H9 (cell line): ENCODE measurements around the gene TMIE. TPM values are rescaled to one million over a fixed set of nuclear protein-coding genes. Genes with fewer than 3 reads are reported as not detected.

ENCODE experiments used
- DNase-seq: peaks from one replicate; pipeline ENCODE4 v3.0.0-alpha.2; 2017
- H2AFZ ChIP-seq: one replicate; pipeline ENCODE4 v1.6.1; 2013; ENCODE audit warnings: mild to moderate bottlenecking, low read length, control low read depth, moderate library complexity
- H2AK5ac ChIP-seq: 2 replicates; pipeline ENCODE4 v1.6.1; 2013; ENCODE audit warnings: low read length, control low read depth, mixed read lengths; ENCODE audit not compliant: insufficient read length
- H2BK120ac ChIP-seq: one replicate; pipeline ENCODE4 v1.6.1; 2013; ENCODE audit warnings: low read depth, mild to moderate bottlenecking, low read length, control low read depth, inconsistent platforms; ENCODE audit not compliant: poor library complexity, severe bottlenecking
- H2BK12ac ChIP-seq: 2 replicates; pipeline ENCODE4 v1.6.1; 2013; ENCODE audit warnings: low read length, control low read depth, mixed read lengths, low read depth; ENCODE audit not compliant: insufficient read length
- H2BK15ac ChIP-seq: 2 replicates; pipeline ENCODE4 v1.6.1; 2013; ENCODE audit warnings: low read depth, low read length, control low read depth
- H2BK20ac ChIP-seq: one replicate; pipeline ENCODE4 v1.6.1; 2013; ENCODE audit warnings: low read depth, mild to moderate bottlenecking, low read length, control low read depth, inconsistent platforms; ENCODE audit not compliant: poor library complexity, severe bottlenecking
- H2BK5ac ChIP-seq: 2 replicates; pipeline ENCODE4 v1.6.1; 2013; ENCODE audit warnings: low read length, control low read depth, mixed read lengths; ENCODE audit not compliant: insufficient read length
- H3K14ac ChIP-seq: 2 replicates; pipeline ENCODE4 v1.6.1; 2013; ENCODE audit warnings: low read length, control low read depth; ENCODE audit not compliant: insufficient read depth
- H3K18ac ChIP-seq: 2 replicates; pipeline ENCODE4 v1.6.1; 2013; ENCODE audit warnings: low read depth, mild to moderate bottlenecking, mixed read lengths, low read length, control low read depth; ENCODE audit not compliant: insufficient read length
- H3K23ac ChIP-seq: 2 replicates; pipeline ENCODE4 v1.6.1; 2013; ENCODE audit warnings: low read length, control low read depth, mixed read lengths, low read depth; ENCODE audit not compliant: insufficient read length
- H3K23me2 ChIP-seq: 2 replicates; pipeline ENCODE4 v1.6.1; 2013; ENCODE audit warnings: low read depth, mild to moderate bottlenecking, mixed read lengths, low read length, control low read depth; ENCODE audit not compliant: insufficient read length, poor library complexity, severe bottlenecking
- H3K27ac ChIP-seq: 2 replicates; pipeline ENCODE4 v1.5.1; 2013; ENCODE audit warnings: low read length, control low read depth, mixed read lengths, low read depth; ENCODE audit not compliant: insufficient read length
- H3K27me3 ChIP-seq: 2 replicates; pipeline ENCODE4 v1.6.1; 2013; ENCODE audit warnings: low read length, control low read depth, inconsistent platforms; ENCODE audit not compliant: insufficient read depth
- H3K4ac ChIP-seq: 2 replicates; pipeline ENCODE4 v1.6.1; 2013; ENCODE audit warnings: low read depth, mild to moderate bottlenecking, control low read depth, inconsistent platforms, low read length, moderate library complexity
- H3K4me1 ChIP-seq: 2 replicates; pipeline ENCODE4 v1.6.1; 2013; ENCODE audit warnings: low read length, control low read depth, inconsistent platforms; ENCODE audit not compliant: insufficient read depth
- H3K4me2 ChIP-seq: 2 replicates; pipeline ENCODE4 v1.6.1; 2013; ENCODE audit warnings: low read length, control low read depth, mixed read lengths; ENCODE audit not compliant: insufficient read length, insufficient read depth
- H3K56ac ChIP-seq: 2 replicates; pipeline ENCODE4 v1.6.1; 2013; ENCODE audit warnings: low read depth, mild to moderate bottlenecking, mixed read lengths, low read length, control low read depth; ENCODE audit not compliant: insufficient read length
- H3K79me1 ChIP-seq: 2 replicates; pipeline ENCODE4 v1.6.1; 2013; ENCODE audit warnings: low read depth, mild to moderate bottlenecking, moderate library complexity, low read length, control low read depth, inconsistent platforms; ENCODE audit not compliant: insufficient read depth, poor library complexity, severe bottlenecking
- H3K79me2 ChIP-seq: 2 replicates; pipeline ENCODE4 v1.6.1; 2013; ENCODE audit warnings: low read length, control low read depth, inconsistent platforms; ENCODE audit not compliant: insufficient read depth
- H3K9ac ChIP-seq: 2 replicates; pipeline ENCODE4 v1.6.1; 2013; ENCODE audit warnings: low read length, control low read depth, mixed read lengths; ENCODE audit not compliant: insufficient read length; ENCODE audit errors: extremely low read depth
- H3K9me3 ChIP-seq: one replicate; pipeline ENCODE4 v1.6.1; 2013; ENCODE audit warnings: low read depth, low read length, inconsistent platforms; ENCODE audit not compliant: control insufficient read depth
- H3T11ph ChIP-seq: one replicate; pipeline ENCODE4 v1.6.1; 2013; ENCODE audit warnings: mild to moderate bottlenecking, low read length, control low read depth, inconsistent platforms
- H4K20me1 ChIP-seq: one replicate; pipeline ENCODE4 v1.6.1; 2013; ENCODE audit not compliant: control insufficient read depth, insufficient read length, insufficient read depth
- H4K5ac ChIP-seq: 2 replicates; pipeline ENCODE4 v1.6.1; 2013; ENCODE audit warnings: low read depth, mild to moderate bottlenecking, mixed read lengths, low read length, control low read depth; ENCODE audit not compliant: insufficient read length
- H4K8ac ChIP-seq: replicated peaks from 2 replicates; pipeline ENCODE4 v1.6.1; 2013; ENCODE audit warnings: low read length, control low read depth, mixed read lengths, low read depth; ENCODE audit not compliant: insufficient read length
- H4K91ac ChIP-seq: 2 replicates; pipeline ENCODE4 v1.6.1; 2013; ENCODE audit warnings: low read depth, mild to moderate bottlenecking, moderate library complexity, mixed read lengths, low read length, control low read depth; ENCODE audit not compliant: insufficient read length
- H3K27ac Mint-ChIP-seq, 3 experiments: 2 replicates in 2 of 3; 3 replicates in 1 of 3; pipeline ENCODE4 v1.8.0; 2020 to 2021; ENCODE audit warnings: mixed read lengths in 3 of 3, mild to moderate bottlenecking in 1 of 3, moderate library complexity in 1 of 3
- H3K27me3 Mint-ChIP-seq: 2 replicates; pipeline ENCODE4 v1.8.0; 2021; ENCODE audit warnings: low read depth, mild to moderate bottlenecking, moderate library complexity, mixed read lengths
- H3K36me3 Mint-ChIP-seq, 3 experiments: 2 replicates in 2 of 3; 3 replicates in 1 of 3; pipeline ENCODE4 v1.8.0; 2020 to 2021; ENCODE audit warnings: low read depth in 3 of 3, mixed read lengths in 3 of 3; ENCODE audit not compliant: insufficient read depth in 1 of 3
- H3K4me1 Mint-ChIP-seq, 2 experiments: 2 replicates each; pipeline ENCODE4 v1.8.0; 2020; ENCODE audit warnings: mixed read lengths in 2 of 2
- H3K4me3 Mint-ChIP-seq, 2 experiments: 2 replicates in 1 of 2; 3 replicates in 1 of 2; pipeline ENCODE4 v1.8.0; 2020 to 2021; ENCODE audit warnings: mild to moderate bottlenecking in 2 of 2, mixed read lengths in 2 of 2, moderate library complexity in 1 of 2
- H3K9me3 Mint-ChIP-seq, 2 experiments: 2 replicates in 1 of 2; 3 replicates in 1 of 2; pipeline ENCODE4 v1.8.0; 2020; ENCODE audit warnings: mild to moderate bottlenecking in 2 of 2, mixed read lengths in 2 of 2, moderate library complexity in 1 of 2
- CTCF ChIP-seq: fragments of 200-600 bp; sonication (generic); conservative IDR thresholded peaks from 3 replicates; pipeline ENCODE4 v1.8.0; 2021; ENCODE audit warnings: antibody characterized with exemption, mild to moderate bottlenecking
- WGBS: extraction: QIAGEN DNeasy Blood & Tissue Kit; methylation state at CpG from one replicate; pipeline ENCODE4 v1.1.7; 2013; ENCODE audit warnings: missing lambda C conversion rate, low lambda C conversion rate, mixed read lengths; ENCODE audit not compliant: insufficient read length; ENCODE audit errors: extremely low coverage; 5-methylcytosine and 5-hydroxymethylcytosine counted together
- total RNA-seq: library from RNA; stranded (reverse); gene quantifications from 2 replicates; pipeline ENCODE4 v1.2.1, GENCODE V29; 2021

TMIE gene
- total RNA-seq, 1 experiment from 2014 or later, result 0.63 TPM

DNA sequence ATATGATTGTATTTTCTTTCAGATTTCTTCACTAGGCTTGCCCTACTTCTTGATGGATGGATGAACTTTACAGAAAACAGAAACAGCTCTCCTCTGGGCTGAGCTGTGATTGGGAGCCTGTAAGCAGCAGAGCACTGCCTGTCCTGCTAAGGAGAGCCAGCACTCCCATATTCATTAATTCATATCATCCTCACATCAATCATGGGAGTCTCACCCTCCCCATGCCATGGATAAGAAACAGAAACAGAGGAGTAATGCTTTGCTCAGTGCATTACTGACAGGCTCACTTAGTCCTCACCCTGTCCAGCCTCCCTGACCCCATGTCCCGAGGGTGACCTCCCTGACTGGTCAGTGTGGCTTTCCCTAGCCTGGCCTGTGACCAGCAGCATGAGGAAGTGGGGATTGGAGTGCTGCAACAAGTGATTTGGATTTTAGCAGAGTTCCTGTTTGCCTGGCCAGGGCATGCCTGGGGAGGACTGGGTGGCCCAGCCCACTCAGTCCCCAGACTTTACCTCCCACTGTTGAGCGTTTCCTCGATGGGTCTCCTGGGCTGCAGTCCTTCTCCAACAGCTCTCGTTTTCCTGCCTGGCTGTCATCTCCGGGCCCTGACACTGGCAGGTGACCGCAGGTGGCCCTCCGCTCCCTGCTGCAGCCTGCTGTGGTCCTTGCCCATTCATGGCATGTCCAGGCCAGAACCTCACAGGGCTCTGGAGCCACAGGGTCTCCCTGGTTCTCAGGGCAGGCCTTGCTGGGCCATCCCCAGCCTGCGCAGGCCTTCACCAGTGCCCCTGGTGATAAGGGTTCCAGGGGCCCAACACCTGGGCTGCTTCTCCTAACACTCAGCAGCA lies 1.3 kb upstream of the TMIE start:
- H3K4me2 ChIP-seq, result no peak overlapping the region
- H3K27me3 ChIP-seq, result peaks cover 6% of the 10 kb centered on the region; the same call in 1 of the 2 replicates
- Mint-ChIP-seq H3K27ac (no peak overlapping the region; a peak in 1 of 7 replicates), H3K27me3 (peaks cover 44% of the 10 kb centered on the region), H3K4me1 (peaks cover 9 to 14% of the 10 kb centered on the region in 2 experiments), H3K36me3 (no peaks in the 10 kb centered on the region), H3K9me3 (no peaks in the 10 kb centered on the region), H3K4me3 (0 out of 5 replicates have a peak overlapping the region, but pooled peaks of 1 of the 2 experiments have one; percentile 20)
- H3T11ph ChIP-seq, result no peak overlapping the region
- H4K8ac ChIP-seq, result no peak overlapping the region
- H3K23ac ChIP-seq, result no peak overlapping the region
- no peak overlapping the region for H2AFZ ChIP-seq
- no peak overlapping the region for H3K9ac ChIP-seq
- no peaks in the 10 kb centered on the region for H3K79me1 ChIP-seq
- no peak for DNase-seq
- H4K5ac ChIP-seq, result no peak overlapping the region
- no peak overlapping the region for H4K91ac ChIP-seq
- peaks cover 5% of the 10 kb centered on the region for H3K23me2 ChIP-seq
- no peaks in the 10 kb centered on the region for H4K20me1 ChIP-seq
- no peak overlapping the region for H2BK5ac ChIP-seq
- H3K4me1 ChIP-seq, result no peaks in the 10 kb centered on the region
- no peak overlapping the region for H3K4ac ChIP-seq
- H3K79me2 ChIP-seq, result no peaks in the 10 kb centered on the region
- H3K27ac ChIP-seq, result no peak overlapping the region
- H2BK120ac ChIP-seq, result no peak overlapping the region
- H3K9me3 ChIP-seq, result no peaks in the 10 kb centered on the region
- no peak overlapping the region for H2BK20ac ChIP-seq
- no peak overlapping the region for H3K56ac ChIP-seq
- no peak overlapping the region for H3K14ac ChIP-seq
- WGBS, result no CpG with 5 or more reads among the region's 8 CpGs
- TF ChIP-seq CTCF, result no peak
- no peak overlapping the region for H2AK5ac ChIP-seq
- no peak overlapping the region for H2BK12ac ChIP-seq
- no peak overlapping the region for H3K18ac ChIP-seq
- no peak overlapping the region for H2BK15ac ChIP-seq
